Keratinocyte (primary cell): Measurements from ENCODE around the gene TPD52L1.

Source experiments
- CTCF ChIP-seq, 3 experiments: IDR thresholded peaks in 1 of 3; conservative IDR thresholded peaks in 1 of 3; optimal IDR thresholded peaks in 1 of 3; 2 replicates in 2 of 3; 3 replicates in 1 of 3; pipeline versions ENCODE3 to v1.5.1; 2011; ENCODE audit warnings: low read length in 3 of 3, mild to moderate bottlenecking in 3 of 3, moderate library complexity in 2 of 3, control low read depth in 1 of 3, inconsistent platforms in 1 of 3; ENCODE audit not compliant: insufficient read depth in 2 of 3; ENCODE audit errors: extremely low read depth in 1 of 3
- EZH2 ChIP-seq: IDR thresholded peaks from one replicate; pipeline ENCODE4 v1.6.1; 2012; ENCODE audit warnings: inconsistent platforms, mild to moderate bottlenecking, low read length, moderate library complexity

- TF ChIP-seq CTCF (optimal IDR thresholded peaks at IDR 0.05 in 1 of 3, IDR thresholded peaks at IDR 0.05 in 1 of 3, conservative IDR thresholded peaks at IDR 0.05 in 1 of 3; ENCODE audit: extremely low read depth in 1 of 3, insufficient read depth in 2 of 3, low read length in 3 of 3) (no peak), EZH2 (no peak)
Observed at GRCh38 chr6:125304970-125305660, 151.5 kb downstream of the TPD52L1 start.
